ENCODE results near the gene TAOK3.
"Not testable (repeated sequence)": the region's sequence is repeated elsewhere in the genome, so short reads cannot be mapped to it uniquely, and the experiment has no call there.

Gene TAOK3

DNA sequence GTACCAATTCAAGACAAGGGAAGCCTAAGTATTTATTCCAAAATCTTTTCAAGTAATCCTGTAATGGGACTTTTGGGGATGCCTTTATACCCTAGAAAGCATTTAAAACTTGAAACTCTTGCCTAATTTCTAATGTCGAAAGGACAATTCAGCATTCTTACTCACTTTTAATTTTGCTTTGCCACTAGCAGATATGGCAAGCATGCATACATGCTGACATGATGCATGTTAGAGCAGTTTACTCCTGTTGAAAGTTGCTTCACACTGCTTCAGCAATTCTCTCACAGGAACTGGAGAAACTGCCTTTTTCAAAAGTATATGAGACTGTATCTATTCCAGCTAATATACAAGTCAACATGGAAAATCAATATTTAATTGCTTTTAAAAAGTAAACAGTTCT lies 79.9 kb downstream of the TAOK3 start:
- no peak for DNase-seq

DNA sequence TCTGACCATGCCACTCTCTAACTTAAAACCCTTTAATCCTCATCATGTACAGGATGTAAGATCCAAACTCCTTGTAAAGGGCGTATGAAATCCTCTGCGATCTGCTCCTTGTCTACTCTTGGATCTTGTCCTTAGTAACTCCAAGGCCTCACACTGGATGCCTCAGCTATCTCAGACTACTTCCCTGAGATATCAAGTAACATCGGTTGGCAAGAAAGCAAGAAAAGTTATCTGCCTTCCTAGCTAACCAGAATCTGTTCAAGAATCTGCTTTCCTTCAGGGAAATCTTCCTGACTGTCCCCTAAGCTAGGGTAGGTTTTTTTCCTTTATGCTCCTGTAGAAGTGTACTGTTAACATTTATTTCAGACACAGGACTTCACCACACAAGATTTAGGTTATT lies 82.6 kb downstream of the TAOK3 start:
- no peak for DNase-seq

DNA sequence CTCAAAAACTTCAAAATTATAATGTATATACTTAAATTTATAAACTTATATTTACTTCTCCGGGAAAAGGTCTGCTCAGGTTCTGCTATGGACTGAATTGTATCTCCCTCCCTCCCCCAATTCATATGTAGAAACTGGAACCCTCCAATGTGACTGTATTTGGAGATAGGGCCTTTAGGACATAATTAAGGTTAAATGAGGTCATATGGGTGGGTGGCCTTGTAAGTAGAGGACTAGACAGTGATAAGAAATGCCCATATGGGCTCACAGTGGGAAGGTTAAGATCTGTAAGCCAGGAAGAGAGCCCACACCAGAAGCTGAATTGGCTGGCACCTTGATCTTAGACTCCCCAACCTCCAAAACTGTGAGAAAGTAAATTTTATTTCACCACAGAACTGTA lies 84.5 kb downstream of the TAOK3 start:
- DNase-seq = no peak

DNA sequence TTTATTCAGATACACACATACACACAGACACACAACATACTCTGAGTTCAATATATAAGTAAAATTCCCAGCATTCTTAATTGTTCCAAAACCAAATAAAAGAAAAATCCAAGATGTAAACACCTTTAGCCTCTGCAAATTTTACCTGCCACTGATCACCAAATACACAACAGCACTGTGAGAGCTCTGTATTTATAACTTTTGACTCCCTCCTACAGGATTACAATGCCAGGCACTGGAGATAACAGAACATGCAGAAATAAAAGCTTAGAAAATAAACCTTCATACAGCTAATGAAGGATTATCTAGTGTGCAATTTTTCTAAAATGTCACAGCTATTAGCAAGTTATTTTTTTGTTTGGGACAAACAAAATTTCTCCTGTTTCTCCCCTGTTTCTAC lies 85.0 kb downstream of the TAOK3 start:
- no peak for DNase-seq

DNA sequence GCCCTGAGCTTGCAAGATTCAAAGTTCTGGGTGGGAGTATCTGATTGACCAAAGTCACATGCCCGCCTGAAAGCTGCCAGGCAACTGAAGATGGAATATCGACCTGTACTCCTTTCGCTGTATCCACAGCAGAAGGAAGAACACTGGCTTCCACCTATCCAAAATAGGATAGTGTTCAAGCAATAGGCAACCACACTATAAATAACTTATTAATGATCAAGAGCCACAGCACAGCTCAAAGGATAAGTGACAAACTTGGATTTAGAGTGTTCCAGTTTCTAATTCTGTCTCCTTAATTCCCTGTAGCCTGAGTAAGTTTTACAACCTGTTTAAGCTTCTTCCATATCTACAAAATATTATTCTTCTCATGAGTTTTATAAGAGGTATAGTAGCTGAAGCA lies 89.9 kb downstream of the TAOK3 start:
- DNase-seq = no peak

DNA sequence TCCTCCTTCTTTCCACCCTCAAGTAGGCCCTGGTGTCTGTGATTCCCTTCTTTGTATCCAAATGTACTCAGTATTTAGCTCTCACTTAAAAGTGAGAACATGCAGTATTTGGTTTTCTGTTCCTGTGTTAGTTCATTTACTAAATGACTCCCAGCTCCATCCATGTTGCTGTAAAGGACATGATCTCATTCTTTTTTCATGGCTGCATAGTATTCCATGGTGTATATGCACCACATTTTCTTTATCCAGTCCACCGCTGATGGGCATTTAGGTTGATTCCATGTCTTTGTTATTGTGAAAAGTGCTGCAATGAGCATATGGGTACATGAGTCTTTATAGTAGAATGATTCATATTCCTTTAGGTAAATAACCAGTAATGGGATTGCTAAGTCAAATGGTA lies 94.4 kb downstream of the TAOK3 start:
- not testable (repeated sequence) for DNase-seq

DNA sequence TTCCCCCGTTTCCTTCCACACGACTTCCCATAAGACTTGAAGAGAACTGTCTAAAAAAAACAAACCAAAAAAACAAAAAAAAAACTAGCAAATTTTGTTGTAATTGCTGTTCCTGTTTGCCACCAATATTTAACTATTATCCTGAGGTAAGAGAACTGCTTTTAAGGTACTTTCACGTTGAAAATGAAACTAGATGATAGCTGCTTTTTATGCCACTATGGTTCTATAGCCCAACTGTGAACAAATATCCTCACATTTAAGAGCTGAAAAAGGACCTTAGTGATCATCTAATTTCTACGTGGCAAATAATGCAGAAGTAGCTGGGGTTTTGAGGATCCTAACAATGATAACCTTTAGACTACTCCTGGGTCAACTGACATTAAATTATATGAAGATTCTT lies 98.6 kb downstream of the TAOK3 start:
- DNase-seq = no peak

DNA sequence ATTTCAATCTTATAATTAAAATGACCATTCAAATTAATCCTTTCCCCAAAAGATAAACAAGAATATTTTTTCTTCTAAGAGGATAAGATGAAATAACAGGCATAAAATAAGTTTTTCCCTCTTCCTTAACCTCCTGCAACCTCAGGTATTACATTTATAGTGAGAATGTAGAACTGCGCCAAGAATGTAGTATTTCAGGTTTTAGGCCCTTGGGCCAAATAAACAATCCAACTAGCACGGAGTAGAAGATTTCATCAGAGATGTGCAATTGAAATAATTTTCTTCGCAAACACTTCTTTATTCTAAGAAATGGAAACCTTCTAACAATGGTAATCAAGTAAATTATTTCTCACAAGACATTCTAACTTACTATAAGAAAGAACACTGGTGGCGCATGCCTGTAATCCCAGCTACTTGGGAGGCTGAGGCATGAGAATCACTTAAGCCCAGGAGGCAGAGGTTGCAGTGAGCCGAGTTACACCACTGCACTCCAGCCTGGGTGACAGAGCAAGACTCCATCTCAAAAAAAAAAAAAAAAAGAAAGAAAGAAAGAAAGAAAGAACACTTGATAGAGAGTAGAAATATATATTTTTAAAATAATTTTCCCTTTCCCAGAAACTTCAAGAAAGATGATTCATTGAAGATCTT lies 100.8 kb downstream of the TAOK3 start:
- no peak for DNase-seq

DNA sequence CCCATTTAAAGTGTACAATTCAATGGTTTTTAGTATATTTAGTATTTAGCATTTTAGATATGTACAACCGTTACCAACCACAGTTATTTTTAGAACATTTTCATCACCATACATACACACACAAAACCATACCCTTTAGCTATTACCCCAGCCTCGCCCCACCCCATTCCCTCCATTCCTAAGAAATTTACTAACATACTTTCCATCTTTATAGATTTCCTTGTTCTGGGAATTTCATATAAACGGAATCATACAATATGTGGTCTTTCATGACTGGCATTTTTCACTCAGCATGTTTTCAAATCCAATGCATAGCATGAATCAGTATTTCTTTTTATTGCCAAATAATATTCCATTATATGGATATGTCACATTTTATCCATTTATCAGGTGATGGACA lies 101.5 kb downstream of the TAOK3 start:
- DNase-seq = no peak

DNA sequence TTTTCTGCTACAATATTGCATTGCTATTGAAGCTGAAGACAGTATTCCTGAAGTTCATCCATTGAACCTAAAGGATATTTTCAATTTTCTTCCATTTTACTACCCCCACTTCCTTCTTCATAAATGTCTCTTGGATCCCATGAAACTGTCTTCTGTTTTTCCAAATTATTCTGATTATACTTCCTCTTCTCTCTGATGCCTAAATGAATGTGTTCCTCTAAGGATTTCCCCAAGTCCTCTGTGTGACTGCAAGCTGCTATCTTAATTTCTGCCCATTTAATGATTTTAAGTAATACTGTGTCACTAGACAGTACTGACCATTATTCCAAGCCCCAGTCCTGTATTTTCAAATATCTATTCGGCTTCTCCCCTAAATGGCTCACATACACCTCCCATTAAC lies 102.9 kb downstream of the TAOK3 start:
- no peak for DNase-seq

DNA sequence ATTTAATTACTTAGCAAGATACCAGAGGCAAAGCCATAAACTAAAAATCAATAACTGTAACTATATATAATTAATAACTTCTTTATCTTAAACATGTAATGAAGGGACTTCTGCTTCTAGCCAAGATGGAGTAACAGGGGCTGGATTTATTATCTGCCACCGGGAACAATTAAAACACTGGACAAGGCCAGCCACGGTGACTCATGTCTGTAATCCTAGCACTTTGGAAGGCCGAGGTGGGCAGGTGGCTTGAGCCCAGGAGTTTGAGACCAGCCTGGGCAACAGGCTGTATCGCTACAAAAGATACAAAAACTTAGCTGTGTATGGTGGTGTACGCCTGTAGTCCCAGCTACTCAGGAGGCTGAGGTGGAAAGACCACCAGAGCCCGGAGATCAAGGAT lies 113.6 kb downstream of the TAOK3 start:
- no peak for DNase-seq

DNA sequence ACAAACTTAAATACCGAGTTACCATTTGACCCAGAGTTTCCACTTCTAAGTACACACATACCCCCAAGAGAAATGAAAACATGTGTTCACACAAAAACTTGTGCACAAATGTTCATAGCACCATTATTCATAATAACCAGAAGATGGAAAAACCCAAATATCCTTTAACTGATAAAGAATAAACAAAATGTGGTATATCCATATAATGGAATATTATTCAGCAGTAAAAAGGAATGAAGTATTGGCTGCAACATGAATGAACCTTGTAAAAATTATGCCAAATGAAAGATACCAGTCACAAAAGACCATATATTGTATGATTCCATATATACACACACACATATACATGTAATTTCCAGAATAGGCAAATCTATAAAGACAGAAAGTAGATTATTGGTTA lies 116.4 kb downstream of the TAOK3 start:
- no peak for DNase-seq

DNA sequence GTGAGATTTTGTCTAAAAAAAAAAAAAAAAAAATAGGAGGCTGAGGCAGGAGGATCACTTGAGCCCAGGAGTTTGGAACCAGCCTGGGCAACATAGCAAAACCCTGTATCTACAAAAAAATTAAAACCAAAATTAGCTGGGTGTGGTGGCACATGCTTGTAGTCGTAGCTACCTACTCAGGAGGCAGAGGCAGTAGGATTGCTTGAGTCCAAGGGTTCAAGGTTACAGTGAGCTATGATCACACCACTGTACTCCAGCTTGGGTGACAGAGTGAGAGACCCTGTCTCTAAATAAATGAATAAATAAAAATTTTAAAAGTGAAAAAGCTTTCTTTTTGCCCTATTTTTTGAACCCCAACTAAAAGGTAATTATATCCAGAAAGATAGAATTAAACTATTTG lies 123.2 kb downstream of the TAOK3 start:
- no peak for DNase-seq

DNA sequence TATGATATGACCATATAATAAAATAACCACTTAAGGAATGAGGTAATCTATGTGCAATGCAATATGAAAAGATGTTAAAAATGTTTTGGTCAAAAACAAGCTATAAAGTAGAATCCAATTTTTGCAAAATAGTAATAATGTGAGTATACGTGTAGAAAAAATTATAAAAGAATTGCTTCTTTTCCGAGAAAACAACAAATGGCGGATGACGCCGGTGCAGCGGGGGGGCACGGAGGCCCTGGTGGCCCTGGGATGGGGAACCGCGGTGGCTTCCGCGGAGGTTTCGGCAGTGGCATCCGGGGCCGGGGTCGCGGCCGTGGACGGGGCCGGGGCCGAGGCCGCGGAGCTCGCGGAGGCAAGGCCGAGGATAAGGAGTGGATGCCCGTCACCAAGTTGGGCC lies 126.8 kb downstream of the TAOK3 start:
- DNase-seq = not testable (repeated sequence)

DNA sequence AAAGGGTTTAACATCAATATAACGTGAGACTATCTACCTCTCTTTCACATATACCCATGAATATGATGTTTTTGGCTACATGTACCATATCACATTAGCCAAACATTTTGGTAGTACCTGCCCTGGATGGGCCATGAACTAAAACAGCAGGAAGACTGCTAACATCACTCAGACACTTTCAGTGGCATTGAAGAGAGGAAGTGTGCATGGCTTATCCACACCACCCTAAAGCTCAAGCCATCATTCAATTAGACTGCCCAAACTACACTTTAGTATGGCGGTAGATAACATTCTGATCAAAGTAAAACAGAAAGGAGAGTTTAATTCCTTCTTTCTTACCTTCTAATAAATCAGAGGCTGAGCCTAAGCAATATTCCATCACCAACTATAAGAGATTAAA lies 133.8 kb downstream of the TAOK3 start:
- no peak for DNase-seq

DNA sequence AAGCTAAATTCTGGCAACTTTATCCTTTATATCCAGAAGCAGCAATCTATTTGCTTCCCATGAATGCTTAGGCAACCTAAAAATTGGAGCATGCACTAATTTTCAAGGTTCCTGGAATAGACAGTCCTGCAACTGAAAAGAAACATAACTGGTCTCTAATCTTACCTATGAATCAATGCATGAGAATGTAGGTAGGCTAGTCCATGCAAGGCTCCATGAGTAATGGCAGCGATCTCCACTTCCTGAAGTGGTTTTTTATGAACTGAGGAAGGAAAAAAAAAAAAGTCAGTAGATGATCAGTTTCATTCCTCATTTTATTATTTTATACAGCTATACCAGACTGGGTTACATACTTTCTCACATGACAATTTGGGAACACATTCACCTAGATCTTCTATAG lies 134.8 kb downstream of the TAOK3 start:
- no peak for DNase-seq

DNA sequence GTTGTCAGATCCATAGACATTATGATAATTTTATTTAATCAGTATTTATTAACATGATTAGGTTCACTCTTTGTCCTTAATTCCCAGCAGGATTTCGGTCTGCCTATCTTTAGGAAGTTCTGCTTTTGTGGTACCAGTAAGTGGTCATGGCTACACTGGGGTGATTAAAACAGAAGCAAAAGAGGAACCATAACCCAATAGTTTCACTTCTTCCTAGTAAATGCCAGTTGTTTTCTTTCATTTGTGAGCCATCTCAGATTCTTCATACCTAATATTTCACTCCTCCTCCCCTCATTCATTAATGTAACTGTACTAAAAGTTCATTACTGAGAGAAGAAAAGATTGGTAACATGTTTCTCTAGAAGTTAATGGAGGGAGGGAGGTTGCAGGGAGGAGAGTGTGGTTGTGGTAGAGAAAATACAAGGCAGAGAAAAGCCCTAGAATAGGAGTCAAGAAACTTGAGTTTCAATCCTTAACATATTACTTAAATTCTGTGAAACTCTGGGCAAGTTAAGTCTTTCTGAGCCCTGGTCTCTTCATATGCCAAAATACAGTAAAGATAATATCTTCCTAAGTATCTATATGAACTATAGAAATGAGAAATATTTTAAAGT lies 135.5 kb downstream of the TAOK3 start:
- DNase-seq = no peak

DNA sequence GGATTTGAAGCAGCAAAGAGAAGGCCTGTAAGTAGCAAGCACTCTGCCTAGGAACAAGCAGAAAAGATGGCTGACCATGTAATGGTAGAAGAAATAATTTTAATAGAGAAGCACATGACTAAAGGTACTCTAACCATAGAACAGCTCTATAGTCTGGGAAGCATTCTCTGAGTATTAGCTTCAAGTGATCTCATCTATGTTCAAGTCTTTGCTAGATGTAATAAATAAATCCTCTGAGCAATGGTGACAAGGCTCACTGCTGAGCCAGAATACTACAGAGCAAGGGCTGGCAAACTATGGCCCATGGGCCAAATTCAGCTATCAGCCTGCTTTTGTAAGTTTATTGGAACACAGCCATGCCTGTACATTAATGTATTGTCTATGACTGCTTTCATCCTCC lies 152.0 kb downstream of the TAOK3 start:
- DNase-seq = no peak

DNA sequence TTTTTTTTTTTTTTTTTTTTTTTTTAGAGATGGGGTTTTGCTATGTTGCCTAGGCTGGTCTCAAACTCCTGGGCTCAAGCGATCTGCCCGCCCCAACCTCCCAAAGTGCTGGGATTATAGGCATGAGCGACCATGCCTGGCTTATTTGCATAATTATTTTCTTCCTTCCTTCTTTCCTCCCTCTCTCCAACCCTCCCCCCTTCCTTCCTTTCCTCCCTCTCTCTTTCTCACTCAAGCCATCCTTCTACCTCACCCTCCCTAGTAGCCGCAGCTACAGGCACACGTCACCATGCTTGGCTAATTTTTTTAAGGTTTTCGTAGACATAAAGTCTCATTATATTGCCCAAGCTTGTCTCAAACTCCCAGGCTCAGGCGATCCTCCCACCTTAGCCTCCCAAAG lies 152.9 kb downstream of the TAOK3 start:
- no peak for DNase-seq

DNA sequence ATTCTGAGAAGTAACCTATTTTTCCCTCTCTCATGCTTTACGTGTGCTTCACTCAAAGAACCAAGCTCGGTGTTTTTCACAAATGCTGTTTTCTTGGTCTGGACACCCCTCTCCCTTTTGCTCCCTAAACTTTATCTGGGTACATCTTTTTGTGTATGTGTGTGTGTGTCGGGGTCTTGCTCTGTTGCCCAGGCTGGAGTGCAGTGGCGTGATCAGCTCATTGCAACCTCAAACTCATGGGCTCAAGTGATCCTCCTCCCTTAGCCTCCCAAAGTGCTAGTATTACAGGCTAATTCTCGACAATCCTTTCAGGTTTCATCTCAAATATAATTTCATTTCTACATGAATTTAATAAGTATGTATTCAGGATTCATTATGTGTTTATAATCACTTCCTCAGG lies 153.6 kb downstream of the TAOK3 start:
- DNase-seq = no peak

DNA sequence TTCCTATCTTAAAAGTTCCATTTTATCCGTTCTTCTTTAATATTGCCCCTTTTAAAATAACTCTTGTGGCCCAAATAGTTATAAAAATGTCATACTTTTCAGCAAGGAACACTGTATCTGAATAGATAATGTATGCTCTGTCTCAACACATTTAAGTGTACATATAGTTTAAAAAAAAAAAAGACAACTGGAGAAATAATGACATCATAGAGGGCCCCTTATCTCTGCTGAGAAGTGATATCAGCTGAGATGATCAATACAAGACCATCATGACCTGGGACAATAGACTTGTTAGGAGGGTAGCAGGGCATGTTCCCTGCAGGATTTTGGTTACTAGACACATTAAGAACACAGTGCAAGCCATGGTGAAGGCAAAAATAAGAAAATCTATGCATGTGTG lies 159.3 kb downstream of the TAOK3 start:
- no peak for DNase-seq

DNA sequence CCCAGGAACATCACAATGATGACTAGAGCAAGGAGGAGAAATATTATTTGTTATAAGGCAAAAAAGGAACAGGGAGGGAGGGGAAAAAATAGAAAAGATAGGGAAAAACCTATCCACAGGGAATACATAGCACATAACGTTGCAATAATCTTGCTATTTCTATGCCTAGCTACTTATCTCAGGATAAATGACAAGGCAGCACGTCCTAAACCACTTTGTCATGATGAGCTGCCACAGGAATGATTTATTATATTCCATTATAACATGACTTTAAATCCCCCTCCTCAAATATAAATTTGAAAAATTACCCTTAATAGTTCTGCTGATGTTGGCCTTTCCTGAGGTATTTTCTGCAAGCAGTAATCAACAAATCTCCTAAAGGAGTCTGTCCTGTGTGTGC lies 160.1 kb downstream of the TAOK3 start:
- no peak for DNase-seq

DNA sequence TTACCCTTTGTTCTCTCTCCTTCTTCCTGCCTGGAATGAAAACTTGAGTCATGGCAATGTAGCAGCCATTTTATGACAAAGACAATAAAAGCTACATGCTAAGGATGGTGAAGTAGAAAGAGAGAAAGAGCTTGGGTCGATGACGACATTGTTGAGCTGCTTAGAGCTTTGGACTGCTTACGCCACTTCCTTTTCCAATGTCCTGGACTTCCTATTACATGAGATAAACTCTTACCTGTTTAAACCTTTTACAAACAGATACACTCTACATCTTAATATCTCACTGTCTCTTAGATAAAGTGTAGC lies 166.6 kb downstream of the TAOK3 start:
- no peak for DNase-seq

DNA sequence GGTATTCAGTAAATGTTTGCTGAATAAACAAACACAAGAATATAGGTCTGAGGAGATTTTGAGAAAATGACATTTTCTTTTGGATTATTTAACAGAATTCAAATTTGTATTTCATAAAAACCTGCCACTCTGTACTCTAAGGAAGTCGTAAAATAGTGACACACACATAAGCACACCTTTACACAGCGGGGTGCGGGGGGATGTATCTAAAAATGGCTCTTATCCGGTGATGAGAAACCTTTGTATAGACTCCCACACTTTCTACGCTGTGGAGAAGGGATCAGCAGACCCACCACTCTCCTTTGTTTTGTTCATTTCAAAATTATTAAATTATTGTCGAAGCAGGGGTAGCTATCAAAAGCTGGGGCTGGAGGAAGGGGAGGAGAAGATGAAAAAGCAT lies 178.7 kb downstream of the TAOK3 start:
- no peak for DNase-seq

DNA sequence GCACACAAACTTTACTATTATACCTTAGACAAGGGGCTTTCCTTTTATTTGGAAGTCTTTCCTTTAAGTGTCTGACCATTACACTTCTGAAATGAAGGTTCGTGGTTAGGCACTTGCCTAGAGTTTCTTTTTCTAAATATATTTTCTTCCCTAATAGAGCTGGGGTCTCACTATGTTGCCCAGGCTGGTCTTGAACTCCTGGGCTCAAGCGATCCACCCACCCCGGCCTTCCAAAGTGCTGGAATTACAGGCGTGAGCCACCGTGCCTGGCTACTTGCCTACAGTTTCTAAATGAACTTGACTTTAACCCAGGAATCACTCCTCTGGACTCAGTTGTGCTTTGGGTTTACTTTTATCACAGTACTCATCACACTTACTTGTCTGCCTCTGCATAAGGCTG lies 179.2 kb downstream of the TAOK3 start:
- DNase-seq = no peak

DNA sequence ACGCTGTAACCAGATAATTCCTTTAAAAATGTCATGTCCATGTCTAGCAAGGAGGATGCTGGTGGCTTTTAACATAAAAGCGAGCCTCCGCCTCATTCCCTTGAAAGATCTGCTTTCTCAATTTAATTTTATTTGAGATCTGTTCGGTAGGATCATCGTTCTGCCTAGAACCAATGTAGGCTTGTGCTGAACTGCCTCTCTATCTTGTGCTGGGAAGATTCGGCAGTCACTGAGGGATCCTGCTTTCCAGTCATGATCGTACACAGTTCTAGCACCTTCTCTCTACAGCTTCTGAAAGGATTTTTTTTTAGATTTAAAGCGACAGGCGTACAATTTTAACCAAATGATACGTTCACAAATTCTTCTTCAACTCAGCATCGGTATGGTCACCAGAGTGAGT lies 182.4 kb downstream of the TAOK3 start:
- DNase-seq = no peak

Data from effector CD8-positive, alpha-beta T cell (primary cell).